HepG2 (cell line): ENCODE measurements around the gene EBPL. TPM values are rescaled to one million over a fixed set of nuclear protein-coding genes. Genes with fewer than 3 reads are reported as not detected.

Source experiments
- CREB3 ChIP-seq: sonication (generic); formaldehyde crosslinking; IDR thresholded peaks from 2 replicates; pipeline ENCODE4 v1.5.0; 2020; ENCODE audit warnings: missing genetic modification reagents
- FOXO1 ChIP-seq: sonication (generic); formaldehyde crosslinking; IDR thresholded peaks from 2 replicates; pipeline ENCODE4 v1.4.0; 2020; ENCODE audit warnings: missing genetic modification reagents
- HDAC1 ChIP-seq: sonication (generic); formaldehyde crosslinking; IDR thresholded peaks from 2 replicates; pipeline ENCODE4 v1.5.1; 2020; ENCODE audit warnings: mild to moderate bottlenecking, missing genetic modification reagents
- NBN ChIP-seq: fragments of 450-650 bp; conservative IDR thresholded peaks from 2 replicates; pipeline ENCODE4 v1.6.1; 2017
- NFIB ChIP-seq: sonication (generic); formaldehyde crosslinking; IDR thresholded peaks from 2 replicates; pipeline ENCODE4 v1.9.0; 2021; ENCODE audit warnings: missing genetic modification reagents, mild to moderate bottlenecking, borderline replicate concordance
- NR2C2 ChIP-seq: sonication (generic); formaldehyde crosslinking; IDR thresholded peaks from 2 replicates; pipeline ENCODE4 v1.4.0; 2020; ENCODE audit warnings: missing genetic modification reagents, mild to moderate bottlenecking, moderate library complexity, borderline replicate concordance
- NR3C1 ChIP-seq: sonication (generic); formaldehyde crosslinking; IDR thresholded peaks from 2 replicates; pipeline ENCODE4 v1.4.0; 2020; ENCODE audit warnings: missing genetic modification reagents
- POLR2AphosphoS5 ChIP-seq: IDR thresholded peaks from 2 replicates; pipeline ENCODE4 v1.6.1; 2012; ENCODE audit warnings: low read depth, low read length
- REL ChIP-seq: sonication (generic); formaldehyde crosslinking; conservative IDR thresholded peaks from 2 replicates; pipeline ENCODE4 v1.8.0; 2022; ENCODE audit warnings: mild to moderate bottlenecking, missing genetic modification reagents, moderate library complexity
- RFX3 ChIP-seq: IDR thresholded peaks from 2 replicates; pipeline ENCODE4 v1.6.1; 2016; ENCODE audit warnings: missing biosample characterization, missing genetic modification reagents
- SMAD9 ChIP-seq: sonication (generic); formaldehyde crosslinking; IDR thresholded peaks from 2 replicates; pipeline ENCODE4 v1.5.1; 2020; ENCODE audit warnings: mild to moderate bottlenecking, missing genetic modification reagents
- SNAPC5 ChIP-seq: sonication (generic); formaldehyde crosslinking; IDR thresholded peaks from 2 replicates; pipeline ENCODE4 v1.8.1; 2023; ENCODE audit warnings: mild to moderate bottlenecking, missing genetic modification reagents, borderline replicate concordance
- TERF1 ChIP-seq: sonication (generic); formaldehyde crosslinking; IDR thresholded peaks from 2 replicates; pipeline ENCODE4 v1.8.0; 2022; ENCODE audit warnings: mild to moderate bottlenecking, missing genetic modification reagents, moderate library complexity
- ZNF124 ChIP-seq: sonication (generic); formaldehyde crosslinking; IDR thresholded peaks from 2 replicates; pipeline ENCODE4 v1.4.0; 2020; ENCODE audit warnings: missing genetic modification reagents
- ZNF281 ChIP-seq: sonication (generic); formaldehyde crosslinking; IDR thresholded peaks from 2 replicates; pipeline ENCODE4 v1.4.0; 2020; ENCODE audit warnings: missing genetic modification reagents, borderline replicate concordance
- ZNF569 ChIP-seq: sonication (generic); formaldehyde crosslinking; IDR thresholded peaks from 2 replicates; pipeline ENCODE4 v1.5.0; 2020; ENCODE audit warnings: mild to moderate bottlenecking, missing genetic modification reagents, moderate library complexity, borderline replicate concordance
- polyA plus RNA-seq, 8 experiments: library from polyadenylated mRNA; depleted of rRNA in 3 of 8; stranded (reverse) in 7 of 8; unstranded in 1 of 8; fragments of >200 nt; fragmentation: Illumina TruSeq in 4 of 8; extraction: Trizol in 4 of 8; gene quantifications; 2 replicates each; pipeline versions ENCODE4 v1.2.1 to v1.2.3, GENCODE V29; 2011 to 2016; ENCODE audit warnings: low read depth in 4 of 8, missing spikeins in 1 of 8, mixed read lengths in 1 of 8; ENCODE audit not compliant: insufficient read depth in 1 of 8
- total RNA-seq, 5 experiments: library from RNA; depleted of rRNA; stranded (reverse); fragments of >200 nt; fragmentation: Illumina TruSeq; extraction: Trizol; gene quantifications; 2 replicates each; pipeline ENCODE4 v1.2.3, GENCODE V29; 2016; ENCODE audit warnings: low read depth in 1 of 5
- TF ChIP-seq, protein P1 (sequence below): sonication (generic); formaldehyde crosslinking; IDR thresholded peaks from 2 replicates; pipeline ENCODE4 v1.5.0; 2020; ENCODE audit warnings: mild to moderate bottlenecking, missing genetic modification reagents
- TF ChIP-seq, protein P2 (sequence below): sonication (generic); formaldehyde crosslinking; IDR thresholded peaks from 2 replicates; pipeline ENCODE4 v1.9.0; 2021; ENCODE audit warnings: missing genetic modification reagents, borderline replicate concordance

The EBPL gene
- total and polyA plus RNA-seq, 2 of the 13 experiments (the other 11 are each of a cell fraction or from before 2014, with no cell fraction given), result 96.5 to 152 TPM

GRCh38 chr13:49690995-49691784 is at the start of gene EBPL (continued):
- TF ChIP-seq ZNF569 (CRISPR knock-in tag) (no peak), CREB3 (peak; percentile 56; the same call in 1 of the 2 replicates), HDAC1 (CRISPR knock-in tag) (peak; percentile 67), ZNF281 (CRISPR knock-in tag) (0 out of 2 replicates have a peak, but pooled peaks have one; percentile 34), NR3C1 (CRISPR knock-in tag) (no peak), NBN (no peak), POLR2AphosphoS5 (peak; percentile 83), FOXO1 (CRISPR knock-in tag) (no peak; the same call in 1 of the 2 replicates), NR2C2 (0 out of 2 replicates have a peak, but pooled peaks have one; percentile 21), TERF1 (CRISPR knock-in tag) (0 out of 2 replicates have a peak, but pooled peaks have one; percentile 71), NFIB (CRISPR knock-in tag) (no peak), SMAD9 (CRISPR knock-in tag) (no peak), REL (CRISPR knock-in tag) (no peak; the same call in 1 of the 2 replicates), RFX3 (CRISPR knock-in tag) (no peak), ZNF124 (CRISPR knock-in tag) (peak; percentile 58; the same call in 1 of the 2 replicates), SNAPC5 (CRISPR knock-in tag) (no peak)
- TF ChIP-seq, protein P1, sequence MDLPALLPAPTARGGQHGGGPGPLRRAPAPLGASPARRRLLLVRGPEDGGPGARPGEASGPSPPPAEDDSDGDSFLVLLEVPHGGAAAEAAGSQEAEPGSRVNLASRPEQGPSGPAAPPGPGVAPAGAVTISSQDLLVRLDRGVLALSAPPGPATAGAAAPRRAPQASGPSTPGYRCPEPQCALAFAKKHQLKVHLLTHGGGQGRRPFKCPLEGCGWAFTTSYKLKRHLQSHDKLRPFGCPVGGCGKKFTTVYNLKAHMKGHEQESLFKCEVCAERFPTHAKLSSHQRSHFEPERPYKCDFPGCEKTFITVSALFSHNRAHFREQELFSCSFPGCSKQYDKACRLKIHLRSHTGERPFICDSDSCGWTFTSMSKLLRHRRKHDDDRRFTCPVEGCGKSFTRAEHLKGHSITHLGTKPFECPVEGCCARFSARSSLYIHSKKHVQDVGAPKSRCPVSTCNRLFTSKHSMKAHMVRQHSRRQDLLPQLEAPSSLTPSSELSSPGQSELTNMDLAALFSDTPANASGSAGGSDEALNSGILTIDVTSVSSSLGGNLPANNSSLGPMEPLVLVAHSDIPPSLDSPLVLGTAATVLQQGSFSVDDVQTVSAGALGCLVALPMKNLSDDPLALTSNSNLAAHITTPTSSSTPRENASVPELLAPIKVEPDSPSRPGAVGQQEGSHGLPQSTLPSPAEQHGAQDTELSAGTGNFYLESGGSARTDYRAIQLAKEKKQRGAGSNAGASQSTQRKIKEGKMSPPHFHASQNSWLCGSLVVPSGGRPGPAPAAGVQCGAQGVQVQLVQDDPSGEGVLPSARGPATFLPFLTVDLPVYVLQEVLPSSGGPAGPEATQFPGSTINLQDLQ, result peak; percentile 87; the same call in 1 of the 2 replicates
- TF ChIP-seq, protein P2, sequence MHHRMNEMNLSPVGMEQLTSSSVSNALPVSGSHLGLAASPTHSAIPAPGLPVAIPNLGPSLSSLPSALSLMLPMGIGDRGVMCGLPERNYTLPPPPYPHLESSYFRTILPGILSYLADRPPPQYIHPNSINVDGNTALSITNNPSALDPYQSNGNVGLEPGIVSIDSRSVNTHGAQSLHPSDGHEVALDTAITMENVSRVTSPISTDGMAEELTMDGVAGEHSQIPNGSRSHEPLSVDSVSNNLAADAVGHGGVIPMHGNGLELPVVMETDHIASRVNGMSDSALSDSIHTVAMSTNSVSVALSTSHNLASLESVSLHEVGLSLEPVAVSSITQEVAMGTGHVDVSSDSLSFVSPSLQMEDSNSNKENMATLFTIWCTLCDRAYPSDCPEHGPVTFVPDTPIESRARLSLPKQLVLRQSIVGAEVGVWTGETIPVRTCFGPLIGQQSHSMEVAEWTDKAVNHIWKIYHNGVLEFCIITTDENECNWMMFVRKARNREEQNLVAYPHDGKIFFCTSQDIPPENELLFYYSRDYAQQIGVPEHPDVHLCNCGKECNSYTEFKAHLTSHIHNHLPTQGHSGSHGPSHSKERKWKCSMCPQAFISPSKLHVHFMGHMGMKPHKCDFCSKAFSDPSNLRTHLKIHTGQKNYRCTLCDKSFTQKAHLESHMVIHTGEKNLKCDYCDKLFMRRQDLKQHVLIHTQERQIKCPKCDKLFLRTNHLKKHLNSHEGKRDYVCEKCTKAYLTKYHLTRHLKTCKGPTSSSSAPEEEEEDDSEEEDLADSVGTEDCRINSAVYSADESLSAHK (CRISPR knock-in tag), result no peak; the same call in 1 of the 2 replicates
